SK-N-MC (cell line): Measurements from ENCODE around the gene CNOT8.

Source experiments
- EZH2 ChIP-seq: fragments of 200-600 bp; sonication (generic); IDR thresholded peaks from one replicate; pipeline ENCODE4 v1.6.1; 2017; ENCODE audit warnings: antibody characterized with exemption
- POLR2AphosphoS5 ChIP-seq: IDR thresholded peaks from 2 replicates; pipeline ENCODE4 v1.6.1; 2012; ENCODE audit warnings: mild to moderate bottlenecking, low read depth, low read length, borderline replicate concordance

- TF ChIP-seq EZH2 (no peak), POLR2AphosphoS5 (no peak)
Measured at GRCh38 chr5:154836225-154836624, 22.2 kb upstream of the CNOT8 start.
